Urinary bladder (tissue), 4 donors: ENCODE results near the gene APOL5. TPM values are rescaled to one million over a fixed set of nuclear protein-coding genes. Genes with fewer than 3 reads are reported as not detected.

Experiments used
- DNase-seq: peaks from one replicate; pipeline ENCODE4 v3.0.0-alpha.2; 2015; ENCODE audit errors: extremely low spot score
- H3K27ac ChIP-seq: one replicate; pipeline ENCODE4 v1.5.1; 2013; ENCODE audit warnings: low read depth, mild to moderate bottlenecking, moderate library complexity
- H3K36me3 ChIP-seq: one replicate; pipeline ENCODE4 v1.6.1; 2013; ENCODE audit warnings: mild to moderate bottlenecking, moderate library complexity; ENCODE audit not compliant: insufficient read depth
- H3K4me1 ChIP-seq: one replicate; pipeline ENCODE4 v1.6.1; 2013; ENCODE audit warnings: mild to moderate bottlenecking, moderate library complexity; ENCODE audit not compliant: insufficient read depth
- H3K4me3 ChIP-seq: one replicate; pipeline ENCODE4 v1.5.1; 2013; ENCODE audit warnings: low read depth, low read length
- WGBS: extraction: QIAGEN DNeasy Blood & Tissue Kit; methylation state at CpG from one replicate; pipeline ENCODE4 v1.1.7; 2013; 5-methylcytosine and 5-hydroxymethylcytosine counted together
- polyA plus RNA-seq: library from polyadenylated mRNA; stranded (reverse); fragments of 200-250 nt; gene quantifications from one replicate; pipeline ENCODE4 v1.2.3, GENCODE V29; 2013
- total RNA-seq: library from RNA; depleted of rRNA; stranded (reverse); fragments of >200 nt; gene quantifications from one replicate; pipeline ENCODE4 v1.2.3, GENCODE V29; 2014
- donor health status: healthy with polysubstance abuse.
- donor health status: healthy.

Gene APOL5
- total and polyA plus RNA-seq, 2 donors, result 1.4 TPM; not detected in 1

DNA sequence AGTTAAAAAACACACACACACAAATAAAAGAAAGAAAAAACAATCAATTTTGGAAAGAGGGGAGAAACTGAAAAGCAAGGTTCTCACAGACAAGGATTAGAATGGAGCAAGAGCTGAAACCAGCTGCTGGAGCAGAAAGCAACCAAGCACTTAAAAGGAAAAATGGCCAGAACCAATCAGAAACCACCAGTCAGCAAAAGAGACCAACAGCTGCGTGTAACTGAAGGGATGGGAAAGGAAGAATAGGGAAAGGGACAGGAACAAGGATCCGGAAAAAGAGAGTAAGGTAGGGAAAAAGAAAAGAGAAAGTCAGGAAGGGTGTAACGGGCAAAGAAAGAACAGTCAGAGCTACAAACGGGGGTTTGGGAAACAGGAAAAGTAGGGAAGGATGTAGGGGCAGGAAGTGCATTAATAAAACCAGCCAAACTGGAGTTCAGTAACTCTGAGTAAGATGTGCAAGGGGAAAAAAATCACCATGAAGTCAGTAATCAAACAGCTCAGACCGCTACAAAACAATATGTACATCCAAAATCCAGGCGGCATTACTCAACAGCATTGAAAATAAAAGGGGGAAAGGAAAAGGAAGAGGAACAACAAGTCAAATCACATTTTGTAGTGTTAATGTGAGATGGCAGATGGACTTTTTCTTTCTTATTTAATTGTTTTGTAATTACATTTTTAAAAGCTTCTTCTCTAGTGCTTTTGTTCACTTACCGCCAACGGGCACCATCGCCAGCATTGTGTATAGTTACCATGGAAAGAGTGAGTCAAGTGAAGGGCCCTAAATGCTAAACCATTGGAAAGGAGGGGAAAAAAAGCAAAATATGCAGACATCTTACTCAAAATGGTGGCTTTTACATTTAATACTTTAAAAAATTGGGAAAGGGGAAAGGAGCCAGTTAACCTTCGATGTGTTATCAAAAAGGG lies 49.2 kb downstream of the APOL5 start:
- no peak for DNase-seq
- no peak overlapping the region for H3K27ac ChIP-seq
- no peaks in the 10 kb centered on the region for H3K36me3 ChIP-seq
- 67% methylated on average over 10 of the region's 10 CpGs for WGBS
- H3K4me3 ChIP-seq, result no peak overlapping the region
- no peaks in the 10 kb centered on the region for H3K4me1 ChIP-seq

DNA sequence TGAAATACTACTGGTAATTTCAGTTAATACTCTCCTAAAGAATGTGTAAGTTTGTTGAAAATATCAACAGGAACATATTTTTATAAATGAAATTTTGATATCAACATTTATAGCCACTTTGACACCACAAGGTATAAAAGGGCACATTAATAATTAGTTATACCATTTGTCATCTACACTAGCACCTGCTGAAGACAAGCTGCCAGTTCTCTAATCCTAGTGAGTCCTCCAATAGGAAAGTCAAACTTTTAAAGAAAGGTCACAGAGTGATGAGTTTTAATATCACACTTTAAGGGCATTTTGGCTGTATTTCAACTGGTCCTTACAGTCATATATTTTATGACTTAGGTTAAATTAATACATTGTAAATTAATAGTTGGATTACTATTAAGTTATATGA lies 52.3 kb downstream of the APOL5 start:
- Histone ChIP-seq H3K27ac (no peak overlapping the region), H3K4me1 (no peaks in the 10 kb centered on the region), H3K36me3 (no peaks in the 10 kb centered on the region), H3K4me3 (no peak overlapping the region)
- DNase-seq, result no peak

DNA sequence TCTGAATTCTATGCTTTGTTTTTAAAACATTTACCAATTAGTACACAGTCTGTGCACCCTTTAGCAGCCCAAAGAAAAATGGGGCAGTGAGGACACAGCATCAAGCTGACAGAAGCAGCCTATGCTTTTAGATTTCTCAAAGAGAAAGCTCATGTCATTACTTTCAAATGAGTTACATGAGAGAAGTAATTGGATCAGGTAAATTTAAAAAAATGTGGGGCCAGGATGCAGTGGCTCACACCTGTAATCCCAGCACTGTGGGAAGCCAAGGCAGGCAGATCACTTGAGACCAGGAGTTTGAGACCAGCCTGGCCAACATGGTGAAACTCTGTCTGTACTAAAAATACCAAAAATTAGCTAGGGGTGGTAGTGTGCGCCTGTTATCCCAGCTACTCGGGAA lies 57.7 kb downstream of the APOL5 start:
- no peak overlapping the region for H3K4me3 ChIP-seq
- 90% methylated on average over 2 of the region's 2 CpGs for WGBS
- no peaks in the 10 kb centered on the region for H3K36me3 ChIP-seq
- no peak for DNase-seq
- H3K4me1 ChIP-seq, result no peaks in the 10 kb centered on the region
- H3K27ac ChIP-seq, result no peak overlapping the region

DNA sequence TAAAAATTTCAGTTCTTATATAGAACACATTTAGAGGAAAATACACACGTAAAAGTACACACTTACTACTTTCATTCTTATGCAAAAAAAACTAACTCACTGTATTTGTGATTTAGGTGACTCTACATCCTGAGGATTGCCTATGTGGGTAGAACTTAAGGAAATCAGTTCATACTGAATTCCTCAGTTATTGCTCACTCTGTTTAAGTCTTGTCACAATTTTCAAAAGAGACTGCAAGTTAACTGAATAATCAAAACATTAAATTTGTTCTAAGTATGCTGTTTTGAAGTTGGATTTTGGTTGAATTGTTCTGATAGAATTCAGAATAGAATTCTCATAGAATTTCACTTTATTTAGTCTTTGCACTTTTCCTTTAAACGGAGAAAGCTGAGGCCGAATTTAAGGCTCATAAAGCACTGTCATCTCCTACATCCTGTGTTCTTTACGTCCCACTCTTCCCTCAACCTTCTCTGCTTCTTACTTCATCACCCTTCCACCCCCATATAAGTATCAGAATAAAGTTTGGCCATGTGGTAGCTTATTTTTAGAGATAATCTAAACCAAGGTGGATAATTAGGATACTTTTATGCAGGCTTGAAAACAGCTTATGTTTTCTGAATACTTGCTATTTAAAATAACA lies 59.8 kb downstream of the APOL5 start:
- WGBS, result 67% methylated on average over 4 of the region's 4 CpGs
- Histone ChIP-seq H3K4me1 (no peaks in the 10 kb centered on the region), H3K36me3 (no peaks in the 10 kb centered on the region), H3K4me3 (no peak overlapping the region), H3K27ac (no peak overlapping the region)
- DNase-seq, result no peak

Other genes with a start within 250 kb of the APOL5 start
- gene RASD2, start 177.0 kb upstream of the APOL5 start, total RNA-seq, result 0.42 TPM
- gene RASD2, start 177.0 kb upstream of the APOL5 start, polyA plus RNA-seq, result 7.9 TPM
- gene MB, start 100.5 kb upstream of the APOL5 start, total RNA-seq, result 12.5 TPM
- 0.32 TPM for gene MB, start 100.5 kb upstream of the APOL5 start, polyA plus RNA-seq
- 23.6 TPM for gene APOL6, start 69.4 kb upstream of the APOL5 start, total RNA-seq
- 7.0 TPM for gene APOL6, start 69.4 kb upstream of the APOL5 start, polyA plus RNA-seq